Lower lobe of right lung (tissue), 2 donors: ENCODE results near the gene SPAG16. TPM values are rescaled to one million over a fixed set of nuclear protein-coding genes. Genes with fewer than 3 reads are reported as not detected.
"Not testable (repeated sequence)": the region's sequence is repeated elsewhere in the genome, so short reads cannot be mapped to it uniquely, and the experiment has no call there.

Experiments
- ATAC-seq, 2 donors: fragments of 200-7000 bp; cut with Tn5 transposase; one replicate each; pipeline ENCODE4 v1.9.1; 2020 to 2022; ENCODE audit warnings: mild to moderate bottlenecking in 2 of 2, moderate library complexity in 2 of 2
- DNase-seq: peaks from one replicate; pipeline ENCODE4 v3.0.0-alpha.2; 2020
- H3K27ac ChIP-seq: fragments of 200-600 bp; one replicate; pipeline ENCODE4 v1.8.0; 2022
- H3K27me3 ChIP-seq: fragments of 200-600 bp; one replicate; pipeline ENCODE4 v1.8.0; 2022; ENCODE audit warnings: low read depth
- H3K36me3 ChIP-seq: fragments of 200-600 bp; one replicate; pipeline ENCODE4 v1.8.0; 2022; ENCODE audit warnings: mild to moderate bottlenecking
- H3K4me1 ChIP-seq: fragments of 200-600 bp; one replicate; pipeline ENCODE4 v1.8.0; 2022
- H3K4me3 ChIP-seq: fragments of 200-600 bp; one replicate; pipeline ENCODE4 v1.8.0; 2022; ENCODE audit warnings: mild to moderate bottlenecking
- H3K9me3 ChIP-seq: fragments of 200-600 bp; one replicate; pipeline ENCODE4 v1.8.0; 2022
- intact Hi-C: fragments of 100-400 bp; cut with DNase I; formaldehyde crosslinking; loops from one replicate; pipeline ENCODE4 v1.11.0; 2022
- total RNA-seq: library from RNA; stranded (reverse); fragmentation: NEBNext Ultra II Directional; extraction: Animal tissue kit (Norgen Biotek cat#: 25700); gene quantifications from one replicate; pipeline ENCODE4 v1.2.1, GENCODE V29; 2021
- TF ChIP-seq, protein P1 (sequence below): fragments of 200-600 bp; IDR thresholded peaks from one replicate; pipeline ENCODE4 v1.8.0; 2022; ENCODE audit warnings: antibody characterized with exemption, mild to moderate bottlenecking
- donor health status: DM: no; HTN: yes; CAD: no; lungs with severe emphysema.

The SPAG16 gene
- total RNA-seq, 1 donor from 2014 or later: 16.7 TPM

DNA sequence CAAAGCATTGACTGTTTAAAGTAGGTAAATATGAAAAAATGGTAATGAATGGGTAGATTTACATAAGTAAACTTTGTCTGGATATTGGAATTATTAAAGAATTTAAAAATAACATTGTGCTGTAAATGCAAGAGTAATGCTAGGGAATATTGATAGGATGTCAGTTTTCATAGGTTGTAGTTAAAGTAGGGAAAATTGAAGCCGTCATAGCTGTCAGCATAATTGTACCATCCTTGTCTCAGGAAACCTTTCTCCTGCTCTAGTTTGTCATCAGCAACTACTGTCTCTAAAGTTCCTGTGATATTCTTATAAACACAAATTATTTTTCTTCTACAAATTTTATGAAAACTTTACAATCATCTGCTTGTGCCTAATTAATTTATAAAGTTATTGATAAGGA is 10.1 kb upstream of the SPAG16 start:
- Histone ChIP-seq H3K36me3 (no peaks in the 10 kb centered on the region), H3K4me1 (no peaks in the 10 kb centered on the region), H3K27me3 (no peaks in the 10 kb centered on the region), H3K9me3 (no peaks in the 10 kb centered on the region), H3K4me3 (no peak overlapping the region), H3K27ac (no peak overlapping the region)
- DNase-seq (no peak), ATAC-seq (no peak)
- intact Hi-C loops: no loop called here
- TF ChIP-seq, protein P1, sequence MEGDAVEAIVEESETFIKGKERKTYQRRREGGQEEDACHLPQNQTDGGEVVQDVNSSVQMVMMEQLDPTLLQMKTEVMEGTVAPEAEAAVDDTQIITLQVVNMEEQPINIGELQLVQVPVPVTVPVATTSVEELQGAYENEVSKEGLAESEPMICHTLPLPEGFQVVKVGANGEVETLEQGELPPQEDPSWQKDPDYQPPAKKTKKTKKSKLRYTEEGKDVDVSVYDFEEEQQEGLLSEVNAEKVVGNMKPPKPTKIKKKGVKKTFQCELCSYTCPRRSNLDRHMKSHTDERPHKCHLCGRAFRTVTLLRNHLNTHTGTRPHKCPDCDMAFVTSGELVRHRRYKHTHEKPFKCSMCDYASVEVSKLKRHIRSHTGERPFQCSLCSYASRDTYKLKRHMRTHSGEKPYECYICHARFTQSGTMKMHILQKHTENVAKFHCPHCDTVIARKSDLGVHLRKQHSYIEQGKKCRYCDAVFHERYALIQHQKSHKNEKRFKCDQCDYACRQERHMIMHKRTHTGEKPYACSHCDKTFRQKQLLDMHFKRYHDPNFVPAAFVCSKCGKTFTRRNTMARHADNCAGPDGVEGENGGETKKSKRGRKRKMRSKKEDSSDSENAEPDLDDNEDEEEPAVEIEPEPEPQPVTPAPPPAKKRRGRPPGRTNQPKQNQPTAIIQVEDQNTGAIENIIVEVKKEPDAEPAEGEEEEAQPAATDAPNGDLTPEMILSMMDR: no peak

- no peak for DNase-seq
- TF ChIP-seq, protein P1: no peak
- no peaks in the 10 kb centered on the region for H3K9me3 ChIP-seq
- no peak overlapping the region for H3K27ac ChIP-seq
- no peak for ATAC-seq
- H3K4me1 ChIP-seq: no peaks in the 10 kb centered on the region
- H3K36me3 ChIP-seq: no peaks in the 10 kb centered on the region
- H3K27me3 ChIP-seq: no peaks in the 10 kb centered on the region
- intact Hi-C loops: no loop called here
- no peak overlapping the region for H3K4me3 ChIP-seq
Observed at GRCh38 chr2:213275265-213275664, 9.0 kb upstream of the SPAG16 start.

GRCh38 chr2:213277134-213277533 is 7.1 kb upstream of the SPAG16 start:
- H3K4me1 ChIP-seq, H3K27ac ChIP-seq, H3K27me3 ChIP-seq, H3K4me3 ChIP-seq, intact Hi-C loops, DNase-seq, H3K9me3 ChIP-seq, H3K36me3 ChIP-seq, ATAC-seq: not testable (repeated sequence)

DNA sequence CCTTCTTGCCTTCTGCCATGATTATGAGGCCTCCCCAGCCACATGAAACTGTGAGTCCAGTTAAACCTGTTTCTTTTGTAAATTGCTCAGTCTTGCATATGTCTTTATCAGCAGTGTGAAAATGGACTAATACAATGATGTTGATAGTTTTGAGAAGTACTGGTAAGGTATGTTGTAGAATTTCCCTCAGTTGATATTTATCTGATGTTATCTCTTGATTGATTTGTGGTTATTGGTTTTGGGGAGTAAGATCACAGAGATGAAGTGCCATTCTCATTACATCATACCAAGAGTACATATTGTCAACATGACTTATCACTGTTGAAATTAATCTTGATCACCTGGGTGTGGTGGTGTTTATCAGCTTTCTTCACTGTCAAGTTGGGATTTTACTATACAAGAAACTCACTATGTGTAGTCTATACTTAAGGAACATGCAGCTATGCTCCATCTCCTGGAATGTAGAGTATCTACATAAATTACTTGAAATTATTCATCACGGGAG is 5.1 kb upstream of the SPAG16 start:
- H3K4me3 ChIP-seq: no peak overlapping the region
- H3K9me3 ChIP-seq: no peaks in the 10 kb centered on the region
- no peaks in the 10 kb centered on the region for H3K36me3 ChIP-seq
- intact Hi-C loops: no loop called here
- H3K4me1 ChIP-seq: peaks cover 7% of the 10 kb centered on the region
- H3K27ac ChIP-seq: no peak overlapping the region
- no peaks in the 10 kb centered on the region for H3K27me3 ChIP-seq
- TF ChIP-seq, protein P1: no peak
- DNase-seq (no peak), ATAC-seq (no peak)

DNA sequence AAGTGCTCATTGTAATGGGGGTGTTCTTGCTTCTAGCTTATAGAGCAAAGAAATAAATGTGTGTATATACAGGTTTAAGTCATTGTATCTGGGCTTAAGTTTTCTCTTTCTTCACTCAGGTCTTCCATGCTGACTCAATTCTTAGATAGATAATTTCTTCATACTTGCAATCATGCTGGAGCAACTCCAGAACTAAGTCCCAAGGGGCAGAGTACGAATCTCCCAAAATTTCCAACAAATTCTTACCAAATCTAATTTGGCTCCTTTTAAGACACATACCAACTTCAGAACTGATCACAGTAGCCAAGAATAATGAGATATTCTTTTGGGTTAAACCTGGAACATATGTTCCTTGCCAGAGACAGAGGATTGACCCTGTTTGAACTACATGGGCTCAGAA is 4.3 kb upstream of the SPAG16 start:
- H3K27me3 ChIP-seq: no peaks in the 10 kb centered on the region
- no peaks in the 10 kb centered on the region for H3K9me3 ChIP-seq
- H3K4me1 ChIP-seq: peaks cover 7% of the 10 kb centered on the region
- DNase-seq: no peak
- H3K36me3 ChIP-seq: no peaks in the 10 kb centered on the region
- TF ChIP-seq, protein P1: no peak
- no peak for ATAC-seq
- no peak overlapping the region for H3K4me3 ChIP-seq
- H3K27ac ChIP-seq: no peak overlapping the region
- intact Hi-C loops: no loop called here

DNA sequence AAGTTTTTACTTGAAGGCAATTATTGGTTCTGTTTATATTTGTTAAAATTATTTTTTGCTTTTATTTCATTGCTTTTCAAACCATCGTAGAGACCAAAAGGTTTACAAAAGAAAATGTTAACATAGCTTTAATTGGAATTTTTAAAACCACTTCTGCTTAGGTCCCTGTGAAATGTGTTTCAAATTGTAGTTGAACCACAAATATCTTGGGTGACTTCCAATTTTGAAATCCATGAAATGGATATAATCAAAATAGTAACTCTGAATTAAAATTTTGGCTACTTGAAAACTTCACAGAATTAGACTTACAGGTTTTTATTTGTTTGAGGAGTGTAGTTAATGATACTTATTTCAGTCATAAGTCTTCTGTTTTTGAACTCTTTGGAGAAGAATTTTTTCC is 3.1 kb upstream of the SPAG16 start:
- intact Hi-C loops: no loop called here
- DNase-seq (no peak), ATAC-seq (no peak)
- Histone ChIP-seq H3K27me3 (no peaks in the 10 kb centered on the region), H3K4me3 (no peak overlapping the region), H3K27ac (no peak overlapping the region), H3K4me1 (peaks cover 7% of the 10 kb centered on the region), H3K36me3 (no peaks in the 10 kb centered on the region), H3K9me3 (no peaks in the 10 kb centered on the region)
- TF ChIP-seq, protein P1: no peak
